Central memory CD4-positive, alpha-beta T cell (primary cell): ENCODE measurements around the gene SEMA3A.

Experiments
- DNase-seq: peaks from one replicate; pipeline ENCODE4 v3.0.0; 2022

Gene SEMA3A

GRCh38 chr7:84195295-84196060 is 889 bp upstream of the SEMA3A start:
- DNase-seq = no peak

GRCh38 chr7:84193747-84194146 is 842 bp downstream of the SEMA3A start:
- DNase-seq = no peak

- DNase-seq = no peak
Measured at GRCh38 chr7:84191842-84192241, 2.7 kb downstream of the SEMA3A start.

- no peak for DNase-seq
Measured at GRCh38 chr7:84191261-84191660, 3.3 kb downstream of the SEMA3A start.

- no peak for DNase-seq
Measured at GRCh38 chr7:84190016-84190705, 4.4 kb downstream of the SEMA3A start.

GRCh38 chr7:84188786-84189405 is 5.7 kb downstream of the SEMA3A start:
- no peak for DNase-seq

GRCh38 chr7:84187813-84188510 is 6.6 kb downstream of the SEMA3A start:
- no peak for DNase-seq

GRCh38 chr7:84187087-84187805 is 7.3 kb downstream of the SEMA3A start:
- no peak for DNase-seq

GRCh38 chr7:84183741-84184140 is 10.8 kb downstream of the SEMA3A start:
- DNase-seq = no peak

GRCh38 chr7:84182301-84182700 is 12.3 kb downstream of the SEMA3A start:
- no peak for DNase-seq

GRCh38 chr7:84181628-84182027 is 13.0 kb downstream of the SEMA3A start:
- no peak for DNase-seq

- no peak for DNase-seq
Measured at GRCh38 chr7:84177758-84178412, 16.7 kb downstream of the SEMA3A start.

GRCh38 chr7:84176716-84177115 is 17.9 kb downstream of the SEMA3A start:
- DNase-seq = no peak

- no peak for DNase-seq
Measured at GRCh38 chr7:84175461-84175860, 19.1 kb downstream of the SEMA3A start.

- no peak for DNase-seq
Measured at GRCh38 chr7:84170646-84171045, 23.9 kb downstream of the SEMA3A start.

- no peak for DNase-seq
Measured at GRCh38 chr7:84162584-84162983, 32.0 kb downstream of the SEMA3A start.

GRCh38 chr7:84162125-84162524 is 32.5 kb downstream of the SEMA3A start:
- no peak for DNase-seq

- no peak for DNase-seq
Measured at GRCh38 chr7:84161398-84161797, 33.2 kb downstream of the SEMA3A start.

GRCh38 chr7:84159435-84159834 is 35.2 kb downstream of the SEMA3A start:
- no peak for DNase-seq

GRCh38 chr7:84157171-84157570 is 37.4 kb downstream of the SEMA3A start:
- no peak for DNase-seq

- DNase-seq = no peak
Measured at GRCh38 chr7:84154991-84155781, 39.4 kb downstream of the SEMA3A start.
